Glomerular visceral epithelial cell (primary cell): ENCODE data around the gene RASA3.

ENCODE experiments used
- DNase-seq: peaks from one replicate; pipeline ENCODE4 v3.0.0-alpha.2; 2016; ENCODE audit errors: extremely low spot score

The RASA3 gene

DNA sequence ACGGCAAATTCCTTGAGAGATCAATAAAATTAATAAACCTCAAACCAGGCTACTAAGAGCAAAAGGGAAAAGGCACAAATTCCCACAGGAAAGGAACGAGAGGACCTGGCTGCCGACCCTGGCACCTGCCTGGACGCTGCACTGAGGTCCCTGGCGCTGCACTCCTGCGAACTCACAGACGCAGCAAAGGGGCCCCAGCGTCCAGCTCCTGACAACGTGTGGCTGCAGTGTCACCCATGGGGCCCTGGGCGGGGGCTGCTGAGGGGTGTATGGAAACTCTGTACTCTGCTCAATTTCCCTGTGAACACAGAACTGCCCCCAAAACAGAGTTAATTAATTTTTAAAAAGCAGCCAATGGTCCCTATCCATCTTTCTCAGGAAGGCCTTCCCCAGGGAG lies 97.2 kb downstream of the RASA3 start:
- DNase-seq = no peak

DNA sequence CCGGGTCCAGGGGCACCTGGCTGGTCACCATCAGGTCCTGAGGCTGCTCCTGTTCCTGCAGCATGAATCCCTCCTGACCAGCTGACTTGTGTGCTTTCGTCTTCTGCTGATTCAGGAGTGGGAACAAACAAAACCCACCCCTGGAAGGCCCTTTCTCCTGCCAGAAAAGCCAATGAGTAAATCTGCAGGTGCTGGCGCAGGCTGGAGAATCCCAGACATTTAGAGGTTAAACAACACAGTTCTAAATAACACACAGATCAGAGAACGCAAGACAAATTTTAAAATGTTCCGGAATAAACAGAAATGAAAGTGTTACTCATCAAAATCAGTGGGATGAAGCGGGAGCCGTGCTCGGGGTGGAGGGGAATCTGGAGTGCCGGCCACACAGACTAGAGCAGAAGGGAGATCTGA lies 97.9 kb downstream of the RASA3 start:
- peak; percentile 28 for DNase-seq

DNA sequence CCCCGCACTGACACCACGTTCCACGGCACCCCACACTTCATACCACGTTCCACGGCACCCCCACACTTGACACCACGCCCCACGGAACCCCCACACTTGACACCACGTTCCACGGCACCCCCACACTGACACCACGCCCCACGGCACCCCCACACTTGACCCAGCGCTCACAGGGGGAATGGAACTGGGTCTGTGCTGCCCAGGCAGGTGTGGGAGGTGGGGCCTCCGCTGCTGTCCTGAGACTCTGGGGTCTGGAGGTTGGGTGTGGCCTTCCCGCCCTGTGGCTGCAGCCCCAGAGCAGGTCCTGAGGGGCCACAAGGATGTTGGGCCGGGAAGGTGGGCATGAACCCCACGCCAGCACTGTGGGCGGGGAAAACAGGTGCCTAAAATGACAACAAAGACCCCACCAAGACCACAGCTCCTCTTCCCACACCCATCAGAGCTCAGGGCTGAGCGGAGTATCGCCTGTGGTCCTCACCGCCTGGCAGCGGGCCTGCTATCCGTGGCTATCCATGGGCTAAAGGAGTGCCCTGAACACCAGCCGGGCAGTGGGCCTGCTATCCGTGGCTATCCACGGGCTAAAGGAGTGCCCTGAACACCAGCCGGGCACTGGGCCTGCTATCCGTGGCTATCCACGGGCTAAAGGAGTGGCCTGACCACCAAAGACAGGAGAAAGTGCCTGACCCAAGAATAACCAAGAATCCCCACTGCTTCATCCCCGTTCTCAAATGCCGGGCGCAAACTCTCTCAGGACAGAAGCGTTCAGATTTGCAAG lies 98.7 kb downstream of the RASA3 start:
- DNase-seq = no peak

DNA sequence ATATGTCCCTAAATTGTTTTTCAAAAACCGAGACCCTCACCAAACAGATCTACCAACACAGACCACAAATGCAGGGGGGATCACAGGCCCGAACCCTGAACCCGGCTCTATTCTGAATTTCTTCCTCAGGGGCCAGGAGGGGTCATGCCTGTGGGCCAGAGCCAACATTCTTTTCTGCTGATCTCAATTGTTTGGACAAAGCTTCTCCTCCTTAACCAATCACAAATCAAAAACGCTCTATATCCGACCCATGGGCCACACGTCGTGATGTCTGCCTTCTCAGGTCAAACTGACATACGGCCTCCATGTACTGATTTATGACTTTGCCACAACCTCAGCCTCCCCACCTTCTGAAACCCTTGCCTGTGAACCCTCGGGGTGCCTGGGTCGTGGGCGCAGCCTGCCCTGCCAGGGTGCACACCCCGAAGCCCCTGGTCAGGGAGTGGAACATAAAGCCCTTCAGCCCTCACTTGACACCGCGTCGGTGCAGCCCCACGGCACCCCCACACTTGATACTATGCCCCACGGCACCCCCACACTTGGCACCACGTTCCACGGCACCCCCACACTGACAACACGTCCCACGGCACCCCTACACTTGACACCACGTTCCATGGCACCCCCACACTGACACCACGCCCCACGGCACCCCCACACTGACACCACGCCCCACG lies 100.2 kb downstream of the RASA3 start:
- peak; percentile 79 for DNase-seq

DNA sequence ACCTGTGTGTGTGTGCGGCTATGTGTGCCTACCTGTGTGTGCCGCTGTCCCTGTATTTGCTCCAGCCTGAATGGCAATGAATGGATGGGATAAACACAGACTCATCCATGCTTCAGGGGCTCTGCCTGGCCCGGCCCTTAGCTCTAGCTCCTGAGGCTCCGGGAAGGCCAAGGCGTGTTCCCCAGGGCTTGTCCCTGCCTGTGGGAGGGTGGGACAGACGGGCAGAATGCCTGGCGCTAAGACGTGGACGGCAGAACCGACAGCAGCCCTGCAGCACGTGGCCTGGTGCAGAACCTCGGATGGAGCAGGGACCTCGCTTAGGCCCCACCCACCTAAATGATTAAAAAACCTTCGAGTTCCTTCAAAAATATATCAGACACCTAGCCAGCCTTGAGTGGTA lies 100.8 kb downstream of the RASA3 start:
- no peak for DNase-seq

GRCh38 chr13:114030666-114031610 lies 101.5 kb downstream of the RASA3 start:
- DNase-seq = no peak

- no peak for DNase-seq
Measured at GRCh38 chr13:114029866-114030625, 102.4 kb downstream of the RASA3 start.

DNA sequence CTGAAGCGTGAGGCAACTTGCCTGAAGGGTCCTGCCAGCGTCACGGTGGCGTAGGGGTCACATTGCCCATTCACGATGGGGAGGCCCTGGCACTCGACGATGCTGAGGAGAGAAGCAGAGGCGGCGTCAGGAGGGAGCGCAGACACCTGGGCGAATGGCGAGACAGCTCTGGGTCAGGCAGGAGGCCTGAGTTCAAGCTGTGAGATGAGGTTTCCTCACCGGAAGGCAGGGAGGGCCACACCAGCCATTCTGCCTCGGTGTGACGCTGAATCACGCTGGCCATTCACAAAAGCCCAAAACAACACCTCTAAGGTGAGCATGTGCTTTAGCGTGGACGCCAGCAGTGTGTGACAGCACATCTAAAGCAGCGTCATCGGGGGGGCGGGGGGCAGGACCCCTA lies 104.6 kb downstream of the RASA3 start:
- no peak for DNase-seq

GRCh38 chr13:114027046-114027715 lies 105.2 kb downstream of the RASA3 start:
- no peak for DNase-seq

DNA sequence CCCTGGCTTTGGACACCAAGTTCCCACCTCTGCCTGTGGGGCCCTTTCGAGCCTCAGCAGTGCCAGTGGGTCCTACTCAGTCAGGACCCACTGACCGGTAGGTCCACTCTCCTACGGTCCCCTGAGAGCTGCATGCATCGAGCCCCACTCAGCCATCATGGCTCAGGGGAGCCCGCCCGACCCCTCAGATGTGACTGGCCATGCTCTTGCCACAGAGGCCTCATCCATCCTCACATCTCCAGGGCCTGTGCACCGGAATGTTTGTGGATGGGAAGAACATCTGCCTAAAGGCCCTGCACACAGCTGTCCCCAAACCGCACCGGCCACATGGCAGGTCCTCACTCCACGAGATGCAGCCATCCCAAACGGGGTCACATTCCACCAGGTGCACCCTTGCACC lies 105.9 kb downstream of the RASA3 start:
- DNase-seq = no peak

- peak; percentile 26 for DNase-seq
Measured at GRCh38 chr13:114025714-114026431, 106.5 kb downstream of the RASA3 start.

GRCh38 chr13:114025405-114025713 lies 107.1 kb downstream of the RASA3 start:
- no peak for DNase-seq

DNA sequence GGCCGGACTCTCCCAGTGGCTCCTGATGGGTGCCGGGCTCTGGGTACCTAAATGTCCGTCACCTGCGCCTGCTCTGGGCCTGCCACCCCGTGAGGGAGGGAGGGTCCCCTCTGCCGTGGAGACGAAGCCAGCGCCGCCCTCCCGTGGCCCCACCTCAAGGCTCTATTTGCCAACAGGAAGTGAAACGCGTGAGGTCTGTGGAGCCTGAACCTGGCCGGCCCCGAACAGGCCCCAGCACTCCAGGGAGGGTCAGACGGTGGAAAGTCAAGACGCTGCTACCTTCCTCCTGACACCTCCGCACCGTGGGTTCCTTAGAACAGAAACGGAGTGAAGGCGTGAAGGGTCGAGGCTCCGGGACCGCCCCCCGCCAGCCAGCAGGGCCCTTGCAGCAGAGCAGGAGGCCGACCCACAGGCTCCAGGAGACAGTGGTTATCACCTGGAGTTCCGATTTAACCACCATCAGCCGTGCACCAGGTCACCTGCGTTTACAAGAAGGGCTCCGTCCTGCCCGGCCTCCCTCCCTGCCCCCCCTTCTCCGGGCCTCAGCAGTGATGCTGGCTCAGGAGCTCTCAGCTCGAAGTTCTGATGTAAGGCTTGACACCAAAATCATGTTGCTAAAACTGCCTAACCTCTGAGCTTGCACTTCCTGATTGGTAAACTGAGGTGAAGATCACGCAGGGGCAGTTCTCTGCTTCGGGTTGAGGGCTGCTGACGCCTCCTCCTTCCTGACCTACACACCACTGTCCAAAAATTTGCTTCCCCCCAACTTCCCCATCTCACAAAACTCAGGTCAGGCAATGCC lies 107.6 kb downstream of the RASA3 start:
- DNase-seq = no peak

GRCh38 chr13:114023716-114024602 lies 108.5 kb downstream of the RASA3 start:
- DNase-seq = no peak

DNA sequence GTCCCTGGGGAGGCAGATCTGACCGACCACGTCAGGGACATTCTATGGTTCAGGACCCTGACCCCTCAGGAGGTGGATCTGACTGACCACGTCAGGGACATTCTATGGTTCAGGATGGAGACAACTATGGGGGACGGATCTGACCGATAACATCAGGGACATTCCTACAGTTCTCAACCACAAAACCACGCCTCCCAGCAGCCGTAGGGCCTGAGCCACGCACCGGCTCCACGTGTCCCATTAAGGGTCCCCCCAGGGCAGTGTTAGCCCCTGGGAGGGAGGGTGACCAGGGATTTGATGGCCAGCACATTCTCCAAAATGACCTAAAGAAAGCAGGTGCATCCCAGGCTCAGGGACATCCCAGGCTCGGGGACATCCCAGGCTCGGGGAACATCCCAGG lies 109.5 kb downstream of the RASA3 start:
- DNase-seq = no peak

- DNase-seq = no peak
Measured at GRCh38 chr13:114022309-114022669, 110.1 kb downstream of the RASA3 start.

DNA sequence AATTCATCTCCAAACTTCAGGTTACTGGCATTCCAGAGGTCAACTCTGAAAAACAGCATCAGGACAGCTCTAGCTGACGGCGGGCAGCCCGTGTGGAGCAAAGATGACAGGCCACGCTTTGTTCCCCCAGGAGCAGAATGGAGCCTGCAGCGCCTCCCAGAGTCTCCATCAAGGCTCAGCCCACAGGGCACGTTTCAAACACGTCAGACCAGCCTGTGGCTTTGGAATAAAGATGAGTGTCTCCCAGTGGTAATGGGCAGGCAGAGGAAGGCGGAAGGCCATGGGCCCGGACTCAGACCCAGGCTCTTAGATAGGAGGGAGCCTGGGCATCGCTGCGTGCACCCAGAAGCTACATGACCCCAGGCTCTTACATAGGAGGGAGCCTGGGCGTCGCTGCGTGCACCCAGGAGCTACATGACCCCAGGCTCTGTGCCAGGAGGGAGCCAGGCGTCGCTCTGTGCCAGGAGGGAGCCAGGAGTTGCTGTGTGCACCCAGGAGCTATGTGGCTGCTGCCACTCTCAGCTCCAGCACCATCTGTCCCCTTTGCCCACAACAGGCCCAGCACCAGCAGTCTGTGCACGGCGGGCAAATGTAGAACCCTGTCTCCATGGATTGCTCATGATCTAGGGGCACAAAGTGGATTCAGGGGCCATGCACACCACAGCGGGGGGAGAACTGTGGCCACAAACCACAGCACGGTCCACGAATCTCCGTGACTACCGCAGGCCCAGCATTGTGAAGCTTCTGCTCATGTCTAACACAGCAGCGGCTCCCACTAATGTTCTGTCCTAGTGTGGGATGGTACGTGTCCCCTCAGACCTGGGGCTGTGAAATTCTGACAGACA lies 110.7 kb downstream of the RASA3 start:
- no peak for DNase-seq
